Endodermal cell (in vitro differentiated cells): ENCODE results near the gene HECW1. TPM values are rescaled to one million over a fixed set of nuclear protein-coding genes. Genes with fewer than 3 reads are reported as not detected.

ENCODE experiments used
- DNase-seq: peaks from one replicate; pipeline ENCODE4 v3.0.0-alpha.2; 2017
- H3K27ac ChIP-seq: 2 replicates; pipeline ENCODE4 v1.5.1; 2013; ENCODE audit warnings: mild to moderate bottlenecking, low read depth, low read length, moderate library complexity
- H3K27me3 ChIP-seq: 2 replicates; pipeline ENCODE4 v1.6.1; 2013; ENCODE audit warnings: mild to moderate bottlenecking, low read length, moderate library complexity; ENCODE audit not compliant: insufficient read depth, control insufficient read depth, poor library complexity, severe bottlenecking
- H3K36me3 ChIP-seq: 2 replicates; pipeline ENCODE4 v1.7.0; 2013; ENCODE audit warnings: mild to moderate bottlenecking, low read length, moderate library complexity; ENCODE audit not compliant: control insufficient read depth, insufficient read depth
- H3K4me1 ChIP-seq: one replicate; pipeline ENCODE4 v1.7.0; 2013; ENCODE audit warnings: low read length; ENCODE audit not compliant: control insufficient read depth, insufficient read depth
- H3K4me3 ChIP-seq: 2 replicates; pipeline ENCODE4 v1.5.1; 2013; ENCODE audit warnings: mild to moderate bottlenecking, low read length, moderate library complexity
- H3K9ac ChIP-seq: 2 replicates; pipeline ENCODE4 v1.6.1; 2013; ENCODE audit warnings: mild to moderate bottlenecking, low read length, moderate library complexity; ENCODE audit not compliant: poor library complexity, severe bottlenecking; ENCODE audit errors: extremely low read depth
- H3K9me3 ChIP-seq: 2 replicates; pipeline ENCODE4 v1.6.1; 2013; ENCODE audit warnings: mild to moderate bottlenecking, low read length, moderate library complexity; ENCODE audit not compliant: control insufficient read depth
- H3K27ac Mint-ChIP-seq: 2 replicates; pipeline ENCODE4 v1.8.0; 2020; ENCODE audit warnings: mixed read lengths
- H3K27me3 Mint-ChIP-seq: 2 replicates; pipeline ENCODE4 v1.8.0; 2021; ENCODE audit warnings: mild to moderate bottlenecking, mixed read lengths; ENCODE audit not compliant: insufficient read depth
- H3K36me3 Mint-ChIP-seq: 2 replicates; pipeline ENCODE4 v1.8.0; 2020; ENCODE audit warnings: low read depth, mixed read lengths
- H3K4me1 Mint-ChIP-seq: 2 replicates; pipeline ENCODE4 v1.8.0; 2020; ENCODE audit warnings: mixed read lengths
- H3K4me3 Mint-ChIP-seq: 2 replicates; pipeline ENCODE4 v1.8.0; 2020; ENCODE audit warnings: mild to moderate bottlenecking, moderate library complexity, mixed read lengths
- H3K9me3 Mint-ChIP-seq: 2 replicates; pipeline ENCODE4 v1.8.0; 2020; ENCODE audit warnings: mild to moderate bottlenecking, mixed read lengths
- WGBS, 2 experiments: methylation state at CpG; one replicate each; pipeline versions ENCODE4 v1.1.5 to v1.1.7; 2013; ENCODE audit warnings: missing lambda C conversion rate in 2 of 2, mixed read lengths in 1 of 2; ENCODE audit not compliant: insufficient coverage in 1 of 2, insufficient read length in 1 of 2; 5-methylcytosine and 5-hydroxymethylcytosine counted together
- total RNA-seq, 2 donors: library from RNA; stranded (reverse); fragmentation: NEBNext Ultra II Directional in 1 of 2; extraction: Animal tissue kit (Norgen Biotek cat#: 25700) in 1 of 2; gene quantifications; 2 replicates in 1 of 2; 3 replicates in 1 of 2; pipeline ENCODE4 v1.2.1, GENCODE V29; 2021
- TF ChIP-seq, protein P1 (sequence below): fragments of 200-600 bp; sonication (generic); conservative IDR thresholded peaks from 2 replicates; pipeline ENCODE4 v1.5.0; 2021; ENCODE audit warnings: antibody characterized with exemption, mild to moderate bottlenecking

HECW1 gene
- total RNA-seq, 2 donors from 2014 or later = 4.6 to 12.0 TPM

DNA sequence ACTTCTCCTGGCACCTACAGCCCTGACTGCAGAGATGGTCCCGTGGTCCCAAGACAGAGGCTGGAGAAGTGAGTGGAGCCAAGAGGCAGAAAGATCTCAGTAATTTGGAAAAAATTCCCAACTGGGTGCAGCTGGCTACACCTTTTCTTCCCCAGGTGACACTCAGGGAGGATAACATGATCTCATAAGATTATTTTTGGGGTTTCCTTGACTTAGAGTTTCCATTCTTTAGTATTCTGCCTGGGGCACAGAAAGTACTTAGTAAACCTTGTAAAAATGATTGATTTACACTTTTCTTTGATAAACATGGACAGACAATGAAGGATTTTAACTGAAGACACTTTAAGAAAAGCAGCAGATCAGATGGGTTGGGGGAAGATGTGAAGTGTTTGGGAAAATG lies 38.6 kb downstream of the HECW1 start:
- H3K9me3 ChIP-seq = no peaks in the 10 kb centered on the region
- H3K9ac ChIP-seq = no peak overlapping the region
- H3K36me3 Mint-ChIP-seq = no peaks in the 10 kb centered on the region
- no peak for DNase-seq
- H3K27me3 Mint-ChIP-seq = no peaks in the 10 kb centered on the region
- no peak overlapping the region for H3K4me3 ChIP-seq
- H3K27ac ChIP-seq = no peak overlapping the region
- no peaks in the 10 kb centered on the region for H3K36me3 ChIP-seq
- H3K4me1 ChIP-seq = no peaks in the 10 kb centered on the region
- WGBS, 2 experiments = 86% methylated on average over 1 of the region's 1 CpG; no CpG with 5 or more reads in 1 of the 2 experiments
- H3K9me3 Mint-ChIP-seq = no peaks in the 10 kb centered on the region
- TF ChIP-seq, protein P1, sequence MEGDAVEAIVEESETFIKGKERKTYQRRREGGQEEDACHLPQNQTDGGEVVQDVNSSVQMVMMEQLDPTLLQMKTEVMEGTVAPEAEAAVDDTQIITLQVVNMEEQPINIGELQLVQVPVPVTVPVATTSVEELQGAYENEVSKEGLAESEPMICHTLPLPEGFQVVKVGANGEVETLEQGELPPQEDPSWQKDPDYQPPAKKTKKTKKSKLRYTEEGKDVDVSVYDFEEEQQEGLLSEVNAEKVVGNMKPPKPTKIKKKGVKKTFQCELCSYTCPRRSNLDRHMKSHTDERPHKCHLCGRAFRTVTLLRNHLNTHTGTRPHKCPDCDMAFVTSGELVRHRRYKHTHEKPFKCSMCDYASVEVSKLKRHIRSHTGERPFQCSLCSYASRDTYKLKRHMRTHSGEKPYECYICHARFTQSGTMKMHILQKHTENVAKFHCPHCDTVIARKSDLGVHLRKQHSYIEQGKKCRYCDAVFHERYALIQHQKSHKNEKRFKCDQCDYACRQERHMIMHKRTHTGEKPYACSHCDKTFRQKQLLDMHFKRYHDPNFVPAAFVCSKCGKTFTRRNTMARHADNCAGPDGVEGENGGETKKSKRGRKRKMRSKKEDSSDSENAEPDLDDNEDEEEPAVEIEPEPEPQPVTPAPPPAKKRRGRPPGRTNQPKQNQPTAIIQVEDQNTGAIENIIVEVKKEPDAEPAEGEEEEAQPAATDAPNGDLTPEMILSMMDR = no peak
- no peak overlapping the region for H3K4me3 Mint-ChIP-seq
- H3K27me3 ChIP-seq = no peaks in the 10 kb centered on the region
- H3K27ac Mint-ChIP-seq = no peak overlapping the region
- H3K4me1 Mint-ChIP-seq = no peaks in the 10 kb centered on the region

DNA sequence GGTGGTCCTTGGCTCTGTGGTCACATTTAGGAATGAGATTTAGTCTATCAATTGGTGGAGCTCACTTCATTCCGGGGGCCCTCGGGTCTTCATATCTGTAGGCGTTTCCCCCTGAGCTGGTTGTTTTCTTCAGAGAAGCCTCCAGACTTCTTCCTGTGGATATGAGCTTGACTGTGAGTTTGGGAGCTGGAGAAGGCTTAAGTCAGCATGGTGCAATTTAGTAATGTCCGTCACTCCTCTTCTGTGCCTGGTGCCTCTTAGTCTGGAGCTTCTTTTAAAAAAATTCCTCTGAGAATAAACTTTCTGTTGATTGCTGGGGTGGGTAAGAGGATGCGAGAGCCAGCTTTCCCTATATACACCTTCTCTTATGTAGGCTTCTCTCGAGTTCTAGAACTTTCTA lies 40.2 kb downstream of the HECW1 start:
- Histone ChIP-seq H3K27me3 (no peaks in the 10 kb centered on the region), H3K9me3 (peaks cover 7% of the 10 kb centered on the region), H3K4me1 (no peaks in the 10 kb centered on the region), H3K4me3 (no peak overlapping the region), H3K36me3 (no peaks in the 10 kb centered on the region), H3K27ac (no peak overlapping the region), H3K9ac (no peak overlapping the region)
- DNase-seq = no peak
- TF ChIP-seq, protein P1 = no peak
- Mint-ChIP-seq H3K27ac (peak overlapping the region; percentile 9), H3K4me3 (no peak overlapping the region), H3K4me1 (no peaks in the 10 kb centered on the region), H3K9me3 (no peaks in the 10 kb centered on the region), H3K27me3 (no peaks in the 10 kb centered on the region), H3K36me3 (no peaks in the 10 kb centered on the region)
- 78 to 80% methylated on average over 5 to 6 of the region's 6 CpGs for WGBS, 2 experiments

DNA sequence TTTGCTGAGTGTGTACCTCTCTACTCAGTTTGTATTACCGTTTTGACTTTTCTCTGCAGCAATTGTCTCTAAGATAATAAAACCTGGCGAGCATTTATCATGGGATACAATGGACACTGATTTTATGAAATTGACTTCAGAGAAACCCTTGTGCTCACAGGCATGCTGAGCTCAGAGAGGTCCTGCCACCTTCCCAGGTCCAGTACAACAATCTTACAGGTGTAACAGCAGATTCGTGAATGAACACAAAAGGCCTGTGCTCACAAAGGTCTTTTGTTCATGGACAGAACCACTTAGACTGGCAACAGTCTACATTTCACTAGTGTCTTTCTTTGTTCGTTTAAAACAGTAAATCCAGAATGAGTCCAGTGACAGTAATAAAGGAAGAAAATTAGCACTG lies 43.2 kb downstream of the HECW1 start:
- no peak for DNase-seq
- 89 to 100% methylated on average over 2 to 4 of the region's 4 CpGs for WGBS, 2 experiments
- Histone ChIP-seq H3K36me3 (no peaks in the 10 kb centered on the region), H3K9ac (no peak overlapping the region), H3K27me3 (no peaks in the 10 kb centered on the region), H3K4me1 (no peaks in the 10 kb centered on the region), H3K27ac (no peak overlapping the region), H3K9me3 (peaks cover 7% of the 10 kb centered on the region), H3K4me3 (no peak overlapping the region)
- H3K27me3 Mint-ChIP-seq = no peaks in the 10 kb centered on the region
- no peak overlapping the region for H3K4me3 Mint-ChIP-seq
- H3K36me3 Mint-ChIP-seq = no peaks in the 10 kb centered on the region
- TF ChIP-seq, protein P1 = no peak
- no peaks in the 10 kb centered on the region for H3K9me3 Mint-ChIP-seq
- H3K4me1 Mint-ChIP-seq = no peaks in the 10 kb centered on the region
- H3K27ac Mint-ChIP-seq = no peak overlapping the region
